ENCODE data around the gene NEURL1.
"Not testable (repeated sequence)": the region's sequence is repeated elsewhere in the genome, so short reads cannot be mapped to it uniquely, and the experiment has no call there.

Gene NEURL1

DNA sequence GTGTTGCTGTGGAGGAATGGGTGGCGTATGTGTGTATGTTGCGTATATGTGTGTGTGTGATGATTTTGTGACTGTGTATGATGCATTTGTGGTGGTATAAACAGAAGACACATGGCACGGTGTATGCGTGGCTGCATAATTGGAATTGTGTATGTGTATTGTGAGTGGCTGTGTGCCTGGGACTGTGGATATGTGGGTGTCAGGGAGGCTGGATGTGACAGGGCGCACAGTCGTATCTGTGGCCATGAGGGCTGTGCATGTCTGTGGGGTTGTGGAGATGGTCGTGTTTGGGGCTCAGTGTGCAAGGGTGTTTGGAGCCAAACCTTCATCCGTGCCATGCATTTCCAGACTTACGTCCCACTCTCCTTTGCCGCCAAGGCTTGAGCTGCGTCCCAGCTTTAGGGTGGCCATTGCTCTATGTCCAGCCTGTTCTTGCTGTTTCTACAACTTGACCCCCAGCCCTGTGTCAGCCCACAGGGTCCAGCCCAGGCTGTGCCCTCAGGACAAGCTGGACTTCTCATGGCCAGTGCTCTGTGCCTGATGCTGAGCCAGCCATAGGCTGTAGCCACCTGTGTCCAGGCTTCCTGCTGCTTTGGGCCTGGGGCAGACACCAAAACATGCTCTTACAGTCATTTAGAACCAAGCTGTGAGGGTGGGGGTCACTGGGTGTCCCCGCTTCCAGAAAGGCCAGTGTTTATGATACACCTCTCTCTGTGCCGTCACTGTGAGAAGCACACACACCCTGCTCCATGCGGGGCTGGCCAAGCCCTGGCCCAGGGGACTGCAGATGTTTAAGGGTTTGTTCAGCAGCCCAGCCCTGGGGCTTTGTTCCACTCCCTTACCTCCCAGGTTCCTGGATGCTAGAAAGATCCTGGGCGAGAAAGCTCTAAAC is 127.6 kb downstream of the NEURL1 start:
- no peaks in the 10 kb centered on the region for H3K4me1 ChIP-seq (ENCODE audit: insufficient read depth, low read length)

DNA sequence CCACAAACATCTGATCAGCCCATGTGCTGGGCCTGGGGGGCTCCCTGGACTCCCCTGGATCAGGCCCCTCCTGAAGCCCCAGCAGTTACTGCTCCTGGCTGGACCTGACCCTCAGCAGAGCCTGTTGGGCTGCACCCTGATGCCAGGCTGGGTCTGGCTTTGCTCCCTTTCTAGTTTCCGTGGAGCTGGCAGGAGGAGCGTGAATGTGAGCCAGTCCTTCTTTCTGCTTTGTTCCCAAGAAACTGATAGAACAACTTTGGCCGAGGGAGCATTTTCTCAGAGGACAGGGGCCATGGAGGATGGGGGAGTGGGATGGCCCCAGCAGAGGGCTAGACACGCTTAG is 128.2 kb downstream of the NEURL1 start:
- H3K4me1 ChIP-seq (ENCODE audit: insufficient read depth, low read length): no peaks in the 10 kb centered on the region
- no peaks in the 10 kb centered on the region for H3K27me3 ChIP-seq (ENCODE audit: insufficient read depth, low read length)
- H3K36me3 ChIP-seq (ENCODE audit: insufficient read depth, low read depth, low read length): peaks cover 7% of the 10 kb centered on the region; the same call in 1 of the 2 replicates
- no peak overlapping the region for H3K9ac ChIP-seq (ENCODE audit: low read depth, low read length)
- no peak overlapping the region for H3K4me3 ChIP-seq (ENCODE audit: low read length)
- H3K27ac ChIP-seq (ENCODE audit: low read length): no peak overlapping the region
- no peaks in the 10 kb centered on the region for H3K9me3 ChIP-seq (ENCODE audit: insufficient read depth, low read depth, low read length)

More for the DNA sequence above, 127.6 kb downstream of the NEURL1 start:
- Histone ChIP-seq H3K27ac (ENCODE audit: low read length) (no peak overlapping the region), H3K27me3 (ENCODE audit: insufficient read depth, low read length) (no peaks in the 10 kb centered on the region), H3K4me3 (ENCODE audit: low read length) (no peak overlapping the region), H3K9ac (ENCODE audit: low read depth, low read length) (no peak overlapping the region), H3K9me3 (ENCODE audit: insufficient read depth, low read depth, low read length) (no peaks in the 10 kb centered on the region), H3K36me3 (ENCODE audit: insufficient read depth, low read depth, low read length) (peaks cover 7% of the 10 kb centered on the region; the same call in 1 of the 2 replicates)

DNA sequence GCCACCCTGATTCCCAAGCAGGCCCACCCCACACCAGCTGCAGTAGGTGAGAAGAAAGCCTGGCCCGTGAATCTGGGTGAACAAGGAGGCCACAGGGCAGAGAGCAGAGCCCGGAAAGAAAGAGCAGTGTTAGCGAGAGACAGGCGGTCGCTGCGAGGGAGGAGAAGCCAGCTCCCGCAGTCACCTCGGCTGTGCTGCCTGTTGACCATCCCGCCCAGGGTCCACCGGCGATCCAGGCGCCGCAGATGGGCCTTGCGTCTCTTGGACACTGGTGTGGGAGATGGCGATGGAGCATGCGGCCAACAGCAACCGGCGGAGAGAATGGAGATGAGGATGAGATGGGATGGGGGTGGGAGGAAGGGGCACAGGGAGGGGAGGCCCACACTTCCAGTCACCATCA is 128.8 kb downstream of the NEURL1 start:
- no peaks in the 10 kb centered on the region for H3K4me1 ChIP-seq (ENCODE audit: insufficient read depth, low read length)
- H3K9me3 ChIP-seq (ENCODE audit: insufficient read depth, low read depth, low read length): no peaks in the 10 kb centered on the region
- no peak overlapping the region for H3K9ac ChIP-seq (ENCODE audit: low read depth, low read length)
- H3K36me3 ChIP-seq (ENCODE audit: insufficient read depth, low read depth, low read length): peaks cover 7% of the 10 kb centered on the region; the same call in 1 of the 2 replicates
- no peaks in the 10 kb centered on the region for H3K27me3 ChIP-seq (ENCODE audit: insufficient read depth, low read length)
- no peak overlapping the region for H3K27ac ChIP-seq (ENCODE audit: low read length)
- H3K4me3 ChIP-seq (ENCODE audit: low read length): no peak overlapping the region

DNA sequence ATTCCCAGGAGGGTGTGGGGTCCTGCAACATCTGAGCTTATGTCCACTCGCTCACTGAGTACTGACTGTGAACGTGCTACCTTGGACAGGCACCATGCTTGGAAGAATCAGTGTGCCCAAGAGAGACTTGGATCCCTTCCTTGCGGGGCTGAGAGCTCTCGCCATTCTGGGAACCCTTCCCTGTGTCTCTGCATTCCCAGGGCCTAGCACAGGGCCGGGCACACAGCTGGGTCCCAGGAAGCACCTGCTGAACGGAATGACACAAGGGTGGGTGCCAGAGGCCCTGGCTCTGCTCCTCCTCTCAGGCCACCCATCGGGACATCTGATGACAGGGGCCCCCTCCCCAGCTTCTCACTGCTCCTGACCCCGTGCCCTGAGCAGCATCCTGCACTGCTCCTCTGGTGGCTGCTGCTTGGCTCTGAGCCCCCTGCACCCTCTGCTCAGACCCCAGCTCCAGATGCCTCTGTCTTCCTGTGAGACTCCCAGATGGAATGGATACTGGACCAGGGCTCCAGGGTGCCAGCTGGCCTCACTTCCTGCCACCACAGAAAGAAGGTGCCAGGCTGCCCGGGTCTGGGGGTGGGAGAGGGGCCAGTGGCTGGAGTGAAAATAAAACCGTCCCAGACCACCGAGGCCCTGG is 129.6 kb downstream of the NEURL1 start:
- Histone ChIP-seq H3K36me3 (ENCODE audit: insufficient read depth, low read depth, low read length) (peaks cover 7% of the 10 kb centered on the region; the same call in 1 of the 2 replicates), H3K27me3 (ENCODE audit: insufficient read depth, low read length) (no peaks in the 10 kb centered on the region), H3K4me1 (ENCODE audit: insufficient read depth, low read length) (no peaks in the 10 kb centered on the region), H3K9ac (ENCODE audit: low read depth, low read length) (no peak overlapping the region), H3K9me3 (ENCODE audit: insufficient read depth, low read depth, low read length) (no peaks in the 10 kb centered on the region), H3K27ac (ENCODE audit: low read length) (no peak overlapping the region), H3K4me3 (ENCODE audit: low read length) (no peak overlapping the region)

DNA sequence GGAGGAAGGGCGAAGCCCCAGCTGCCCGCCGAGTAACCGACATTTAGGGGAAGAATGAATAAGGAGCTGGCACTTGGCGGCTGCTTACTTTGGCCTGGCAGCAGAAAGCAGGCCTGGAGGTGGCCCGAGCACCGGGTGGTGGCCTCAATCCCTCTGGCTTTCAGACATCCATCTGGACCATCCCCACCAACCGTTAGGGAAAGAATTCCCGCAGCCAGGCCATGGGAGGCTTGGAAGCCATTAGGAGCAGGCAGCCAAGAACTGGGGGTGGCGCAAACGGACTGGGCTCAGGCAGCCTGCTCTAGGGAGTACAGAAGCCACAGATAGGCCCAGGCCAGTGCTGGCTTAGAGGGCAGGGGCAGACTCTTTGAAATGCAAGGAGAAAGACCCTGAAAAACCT is 132.7 kb downstream of the NEURL1 start:
- H3K36me3 ChIP-seq (ENCODE audit: insufficient read depth, low read depth, low read length): 0 out of 2 replicates have a peak, but pooled peaks cover under 1% of the 10 kb centered on the region

DNA sequence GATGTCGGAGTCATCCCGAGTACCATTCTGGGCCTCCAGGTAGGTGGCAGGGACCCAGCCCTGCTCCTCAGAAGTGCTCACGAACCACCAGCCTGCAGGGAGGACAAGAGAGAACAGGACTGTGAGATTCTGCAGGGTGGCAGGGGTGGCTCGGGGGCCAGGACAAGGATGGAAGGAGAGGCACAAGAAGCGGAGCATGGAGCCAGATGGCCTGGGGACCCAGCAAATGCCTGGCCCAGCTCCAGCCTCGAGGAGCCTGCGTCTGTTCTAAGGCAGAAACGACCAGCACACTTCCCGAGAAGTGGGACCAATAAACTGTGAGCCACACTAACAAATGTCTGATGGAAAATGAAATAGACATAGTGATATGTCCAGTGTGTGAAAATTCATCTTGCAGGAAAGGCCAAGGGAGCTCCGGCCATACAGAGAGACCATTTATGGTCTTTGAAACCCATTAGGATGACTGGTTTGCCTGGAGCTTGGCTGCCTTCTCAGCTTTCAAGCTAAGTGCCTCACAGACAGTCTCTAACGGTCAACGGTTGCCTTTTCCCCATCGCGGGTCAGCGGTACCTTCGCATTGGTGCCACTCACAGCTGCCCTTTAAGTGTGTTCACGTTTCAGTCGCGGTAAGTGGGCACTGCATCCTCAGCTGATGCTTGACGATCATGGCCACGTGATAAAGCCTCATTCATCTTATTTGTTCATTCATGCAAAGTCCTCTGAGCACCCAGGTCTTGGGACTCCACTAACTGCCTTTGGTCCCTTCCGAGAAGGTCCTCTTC is 133.8 kb downstream of the NEURL1 start:
- Histone ChIP-seq H3K4me3 (ENCODE audit: low read length) (no peak overlapping the region), H3K9ac (ENCODE audit: low read depth, low read length) (no peak overlapping the region), H3K4me1 (ENCODE audit: insufficient read depth, low read length) (no peaks in the 10 kb centered on the region), H3K27me3 (ENCODE audit: insufficient read depth, low read length) (no peaks in the 10 kb centered on the region), H3K27ac (ENCODE audit: low read length) (no peak overlapping the region), H3K9me3 (ENCODE audit: insufficient read depth, low read depth, low read length) (no peaks in the 10 kb centered on the region), H3K36me3 (ENCODE audit: insufficient read depth, low read depth, low read length) (no peaks in the 10 kb centered on the region)

More for the DNA sequence above, 132.7 kb downstream of the NEURL1 start:
- H3K4me3 ChIP-seq (ENCODE audit: low read length): no peak overlapping the region
- H3K9me3 ChIP-seq (ENCODE audit: insufficient read depth, low read depth, low read length): no peaks in the 10 kb centered on the region
- H3K9ac ChIP-seq (ENCODE audit: low read depth, low read length): no peak overlapping the region
- no peaks in the 10 kb centered on the region for H3K27me3 ChIP-seq (ENCODE audit: insufficient read depth, low read length)
- no peaks in the 10 kb centered on the region for H3K4me1 ChIP-seq (ENCODE audit: insufficient read depth, low read length)
- no peak overlapping the region for H3K27ac ChIP-seq (ENCODE audit: low read length)

DNA sequence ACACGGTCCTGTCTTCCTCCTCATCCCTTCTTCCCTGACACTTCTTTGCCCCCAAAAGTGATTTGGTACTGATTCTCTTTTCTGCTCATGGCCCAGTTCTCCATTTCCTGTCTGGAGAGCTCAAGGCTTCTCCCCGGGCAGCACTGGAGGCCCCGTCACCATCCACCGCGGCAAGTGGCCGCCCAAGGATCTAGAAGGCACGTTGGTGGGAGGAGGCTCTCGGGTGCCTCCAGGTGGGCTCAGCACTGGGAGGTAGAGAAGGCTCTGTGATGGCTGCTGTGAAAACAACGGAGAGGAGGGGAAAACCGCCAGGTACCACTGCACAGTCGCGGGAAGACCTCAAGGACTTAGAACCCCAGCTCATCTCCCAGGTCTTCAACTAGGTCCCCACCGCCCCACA is 134.4 kb downstream of the NEURL1 start:
- H3K4me1 ChIP-seq (ENCODE audit: insufficient read depth, low read length): no peaks in the 10 kb centered on the region
- no peak overlapping the region for H3K27ac ChIP-seq (ENCODE audit: low read length)
- no peak overlapping the region for H3K9ac ChIP-seq (ENCODE audit: low read depth, low read length)
- no peak overlapping the region for H3K4me3 ChIP-seq (ENCODE audit: low read length)
- H3K9me3 ChIP-seq (ENCODE audit: insufficient read depth, low read depth, low read length): no peaks in the 10 kb centered on the region
- no peaks in the 10 kb centered on the region for H3K27me3 ChIP-seq (ENCODE audit: insufficient read depth, low read length)
- no peaks in the 10 kb centered on the region for H3K36me3 ChIP-seq (ENCODE audit: insufficient read depth, low read depth, low read length)

DNA sequence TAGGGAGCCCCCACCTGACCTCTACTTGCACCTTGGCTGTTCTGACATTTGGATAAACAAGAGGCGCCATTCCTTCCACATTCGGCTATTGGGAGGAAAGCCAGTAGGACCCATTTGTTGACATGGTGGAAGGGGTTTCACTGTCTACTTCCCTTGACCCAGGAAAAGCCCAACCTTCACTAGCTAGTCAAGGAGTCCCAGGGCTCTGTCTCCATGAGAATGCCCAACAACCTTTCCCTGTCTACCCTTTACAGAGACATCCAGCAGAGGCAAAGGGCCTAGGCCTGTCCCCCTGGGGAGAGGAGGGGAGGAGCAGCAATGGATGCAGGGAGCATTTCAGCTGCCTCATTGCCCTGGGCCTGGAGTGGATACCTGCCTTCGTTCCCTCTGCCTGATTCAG is 136.1 kb downstream of the NEURL1 start:
- H3K27me3 ChIP-seq (ENCODE audit: insufficient read depth, low read length): no peaks in the 10 kb centered on the region
- H3K4me3 ChIP-seq (ENCODE audit: low read length): no peak overlapping the region
- no peaks in the 10 kb centered on the region for H3K36me3 ChIP-seq (ENCODE audit: insufficient read depth, low read depth, low read length)
- H3K27ac ChIP-seq (ENCODE audit: low read length): no peak overlapping the region
- no peak overlapping the region for H3K9ac ChIP-seq (ENCODE audit: low read depth, low read length)
- H3K4me1 ChIP-seq (ENCODE audit: insufficient read depth, low read length): no peaks in the 10 kb centered on the region
- no peaks in the 10 kb centered on the region for H3K9me3 ChIP-seq (ENCODE audit: insufficient read depth, low read depth, low read length)

DNA sequence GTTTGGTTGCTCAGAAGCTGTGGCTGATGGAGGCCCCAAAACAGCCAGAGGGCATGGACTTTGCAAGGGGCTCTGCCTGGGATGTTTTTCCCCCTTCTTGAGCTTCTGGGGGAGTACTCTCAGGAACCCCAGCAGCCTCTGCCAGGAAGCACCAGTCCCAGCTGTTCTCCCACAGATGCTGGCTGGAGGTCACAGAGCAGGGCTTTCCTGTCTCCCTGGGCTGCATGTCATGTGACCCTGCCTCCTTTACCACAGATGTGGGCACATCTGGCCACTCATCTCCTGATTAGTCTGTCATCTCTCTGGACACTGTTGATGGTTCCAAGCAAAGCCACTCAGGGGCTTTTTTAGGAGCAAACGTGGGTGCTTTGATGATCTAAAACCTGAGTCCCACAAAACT is 136.7 kb downstream of the NEURL1 start:
- Histone ChIP-seq H3K27ac (ENCODE audit: low read length) (no peak overlapping the region), H3K9ac (ENCODE audit: low read depth, low read length) (no peak overlapping the region), H3K4me3 (ENCODE audit: low read length) (no peak overlapping the region), H3K27me3 (ENCODE audit: insufficient read depth, low read length) (no peaks in the 10 kb centered on the region), H3K9me3 (ENCODE audit: insufficient read depth, low read depth, low read length) (no peaks in the 10 kb centered on the region), H3K4me1 (ENCODE audit: insufficient read depth, low read length) (0 out of 2 replicates have a peak, but pooled peaks cover under 1% of the 10 kb centered on the region), H3K36me3 (ENCODE audit: insufficient read depth, low read depth, low read length) (no peaks in the 10 kb centered on the region)

DNA sequence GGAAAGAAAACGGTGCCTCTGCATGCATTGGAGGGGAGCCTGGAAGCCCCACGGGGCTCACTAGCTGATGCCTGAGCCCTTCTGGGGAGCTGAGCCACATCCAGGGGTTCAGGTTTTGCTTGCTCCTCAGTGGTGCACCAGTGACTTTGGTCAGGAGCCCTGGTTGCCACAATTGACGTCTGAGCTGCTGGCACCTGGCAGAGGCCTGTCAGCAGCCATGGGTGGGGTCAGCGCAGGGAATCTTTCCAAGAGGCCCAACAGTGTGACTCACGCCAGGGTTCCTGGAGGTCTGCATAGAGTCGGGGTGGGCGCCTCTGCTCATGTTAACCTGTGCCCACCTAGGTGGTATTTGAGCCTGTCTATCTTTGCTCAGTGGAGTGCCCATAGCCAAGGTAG is 138.7 kb downstream of the NEURL1 start:
- H3K27ac ChIP-seq (ENCODE audit: low read length): no peak overlapping the region
- H3K36me3 ChIP-seq (ENCODE audit: insufficient read depth, low read depth, low read length): no peaks in the 10 kb centered on the region
- H3K4me3 ChIP-seq (ENCODE audit: low read length): no peak overlapping the region
- H3K9me3 ChIP-seq (ENCODE audit: insufficient read depth, low read depth, low read length): no peaks in the 10 kb centered on the region
- no peak overlapping the region for H3K9ac ChIP-seq (ENCODE audit: low read depth, low read length)
- no peaks in the 10 kb centered on the region for H3K27me3 ChIP-seq (ENCODE audit: insufficient read depth, low read length)
- H3K4me1 ChIP-seq (ENCODE audit: insufficient read depth, low read length): peaks cover 13% of the 10 kb centered on the region; the same call in 1 of the 2 replicates

DNA sequence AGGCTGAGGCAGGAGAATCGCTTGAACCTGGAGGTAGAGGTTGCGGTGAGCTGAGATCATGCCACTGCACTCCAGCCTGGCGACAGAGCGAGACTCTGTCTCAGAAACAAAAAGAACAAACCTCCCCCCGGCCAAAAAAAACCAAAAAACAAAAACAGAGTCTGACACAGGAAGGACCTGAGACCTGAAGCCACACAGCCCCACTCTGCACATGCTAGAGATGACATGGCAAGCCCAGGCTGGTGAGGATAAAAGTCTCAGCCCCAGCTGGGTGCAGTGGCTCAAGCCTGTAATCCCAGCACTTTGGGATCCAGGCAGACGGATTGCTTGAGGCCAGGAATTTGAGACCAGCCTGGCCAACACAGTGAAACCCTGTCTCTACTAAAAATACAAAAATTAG is 139.4 kb downstream of the NEURL1 start:
- H3K4me1 ChIP-seq (ENCODE audit: insufficient read depth, low read length): peaks cover 18% of the 10 kb centered on the region; the same call in 1 of the 2 replicates
- not testable (repeated sequence) for H3K27me3 ChIP-seq (ENCODE audit: insufficient read depth, low read length); H3K36me3 ChIP-seq (ENCODE audit: insufficient read depth, low read depth, low read length); H3K4me3 ChIP-seq (ENCODE audit: low read length); H3K27ac ChIP-seq (ENCODE audit: low read length); H3K9ac ChIP-seq (ENCODE audit: low read depth, low read length); H3K9me3 ChIP-seq (ENCODE audit: insufficient read depth, low read depth, low read length)
